HCT116 (cell line): ENCODE data around the gene DMXL1. TPM values are rescaled to one million over a fixed set of nuclear protein-coding genes. Genes with fewer than 3 reads are reported as not detected.

ENCODE experiments used
- ATAC-seq: fragments of 200-7000 bp; cut with Tn5 transposase; 2 replicates; pipeline ENCODE4 v1.9.1; 2020; ENCODE audit warnings: mild to moderate bottlenecking, moderate library complexity
- BruUV-seq: library from RNA; stranded (reverse); fragments of 400-500 nt; replicated peaks from 2 replicates; lab custom pipeline; 2021; lab: Mats Ljungman, UMichigan
- CTCF ChIA-PET: fragments of 300-600 bp; sonication (Branson Sonifier 250); formaldehyde crosslinking; loops from one replicate; lab custom pipeline; 2021; ENCODE audit warnings: antibody characterized with exemption; lab: Charles Lee
- POLR2A ChIA-PET: fragments of 300-600, 350-600 bp; sonication (Branson Sonifier 250); formaldehyde crosslinking; loops from one replicate; lab custom pipeline; 2021; ENCODE audit warnings: antibody characterized with exemption; lab: Charles Lee
- RAD21 ChIA-PET, 2 experiments: fragments of 300-600 bp; sonication (Branson Sonifier 250); formaldehyde crosslinking; loops; one replicate each; lab custom pipeline; 2023; ENCODE audit warnings: low total read pairs in 2 of 2; ENCODE audit not compliant: uncharacterized antibody in 2 of 2, unreplicated experiment in 2 of 2, low non-redundant PET in 1 of 2; lab: Charles Lee
- DNase-seq: peaks from one replicate; pipeline ENCODE4 v3.0.0-alpha.2; 2010; ENCODE audit warnings: low read depth, low spot score
- H2AFZ ChIP-seq: fragments of 200-600 bp; shearing (Covaris generic), sonication (generic); 2 replicates; pipeline ENCODE4 v1.6.1; 2017; ENCODE audit warnings: low read depth, mixed run types, mixed read lengths, antibody characterized with exemption, low read length; ENCODE audit not compliant: poor library complexity, severe bottlenecking
- H3K27ac ChIP-seq: 2 replicates; pipeline ENCODE4 v1.5.1; 2012; ENCODE audit warnings: low read depth, low read length
- H3K27me3 ChIP-seq: fragments of 200-600 bp; sonication (generic); 2 replicates; pipeline ENCODE4 v1.6.1; 2016; ENCODE audit warnings: mixed run types, low read length, mixed read lengths; ENCODE audit not compliant: insufficient read depth
- H3K36me3 ChIP-seq, 2 experiments: fragments of 200-500 bp in 1 of 2; fragments of 200-600 bp in 1 of 2; sonication (Bioruptor generic) in 1 of 2; sonication (generic) in 1 of 2; 2 replicates each; pipeline versions ENCODE4 v1.5.1 to v1.6.1; 2014 to 2016; ENCODE audit warnings: low read length in 2 of 2, inconsistent platforms in 1 of 2, mixed read lengths in 1 of 2, mixed run types in 1 of 2; ENCODE audit not compliant: insufficient read depth in 2 of 2, control insufficient read depth in 1 of 2
- H3K4me1 ChIP-seq, 2 experiments: fragments of 200-600 bp in 1 of 2; sonication (generic) in 1 of 2; 2 replicates each; pipeline versions ENCODE4 v1.5.1 to v1.6.1; 2012 to 2017; ENCODE audit warnings: low read length in 2 of 2, inconsistent platforms in 1 of 2, mild to moderate bottlenecking in 1 of 2, mixed read lengths in 1 of 2, mixed run types in 1 of 2, moderate library complexity in 1 of 2; ENCODE audit not compliant: insufficient read depth in 2 of 2, control insufficient read depth in 1 of 2
- H3K4me2 ChIP-seq: fragments of 200-600 bp; sonication (generic); 2 replicates; pipeline ENCODE4 v1.6.1; 2017; ENCODE audit warnings: mixed run types, low read length, mixed read lengths
- H3K4me3 ChIP-seq, 2 experiments: fragments of 200-600 bp in 1 of 2; sonication (generic) in 1 of 2; replicated peaks in 1 of 2; 2 replicates each; pipeline ENCODE4 v1.5.1; 2011 to 2016; ENCODE audit warnings: low read length in 2 of 2, control low read depth in 1 of 2, low read depth in 1 of 2, mild to moderate bottlenecking in 1 of 2, mixed read lengths in 1 of 2, mixed run types in 1 of 2
- H3K79me2 ChIP-seq: fragments of 200-600 bp; sonication (generic); 2 replicates; pipeline ENCODE4 v1.6.1; 2017; ENCODE audit warnings: mild to moderate bottlenecking, mixed run types, low read length, moderate library complexity, mixed read lengths; ENCODE audit not compliant: insufficient read depth
- H3K9ac ChIP-seq: fragments of 200-600 bp; sonication (generic); 2 replicates; pipeline ENCODE4 v1.6.1; 2016; ENCODE audit warnings: low read length, mixed read lengths
- H3K9me2 ChIP-seq: fragments of 200-600 bp; sonication (generic), shearing (Covaris generic); 2 replicates; pipeline ENCODE4 v1.6.1; 2017; ENCODE audit warnings: mixed run types, mild to moderate bottlenecking, moderate library complexity; ENCODE audit not compliant: insufficient read depth
- H3K9me3 ChIP-seq, 2 experiments: fragments of 200-500 bp in 1 of 2; fragments of 200-600 bp in 1 of 2; sonication (Bioruptor generic) in 1 of 2; sonication (generic) in 1 of 2; 2 replicates each; pipeline ENCODE4 v1.6.1; 2014 to 2017; ENCODE audit warnings: low read length in 2 of 2, mixed read lengths in 2 of 2, inconsistent platforms in 1 of 2, low read depth in 1 of 2, mild to moderate bottlenecking in 1 of 2, mixed run types in 1 of 2, moderate library complexity in 1 of 2; ENCODE audit not compliant: control insufficient read depth in 1 of 2, insufficient read depth in 1 of 2
- H4K20me1 ChIP-seq: fragments of 200-600 bp; sonication (generic), shearing (Covaris generic); 2 replicates; pipeline ENCODE4 v1.6.1; 2017; ENCODE audit warnings: mixed run types, mild to moderate bottlenecking, moderate library complexity; ENCODE audit not compliant: insufficient read depth
- CBX3 ChIP-seq: IDR thresholded peaks from 2 replicates; pipeline ENCODE4 v1.6.1; 2012; ENCODE audit warnings: low read depth
- EGR1 ChIP-seq: IDR thresholded peaks from 2 replicates; pipeline ENCODE4 v1.6.1; 2012; ENCODE audit warnings: low read depth
- ELF1 ChIP-seq: IDR thresholded peaks from 2 replicates; pipeline ENCODE4 v1.6.1; 2012; ENCODE audit warnings: low read depth, borderline replicate concordance
- EZH2 ChIP-seq: fragments of 200-600 bp; sonication (generic); IDR thresholded peaks from 2 replicates; pipeline ENCODE4 v1.6.1; 2017; ENCODE audit warnings: antibody characterized with exemption, mixed run types
- EZH2phosphoT487 ChIP-seq: fragments of 200-600 bp; IDR thresholded peaks from 2 replicates; pipeline ENCODE4 v1.6.1; 2018; ENCODE audit warnings: antibody characterized with exemption, borderline replicate concordance
- FOSL1 ChIP-seq: IDR thresholded peaks from 2 replicates; pipeline ENCODE4 v1.6.1; 2012; ENCODE audit warnings: low read depth
- JUND ChIP-seq: IDR thresholded peaks from 2 replicates; pipeline ENCODE4 v1.6.1; 2012
- POLR2A ChIP-seq: IDR thresholded peaks from 2 replicates; pipeline ENCODE4 v1.7.0; 2011; ENCODE audit warnings: borderline replicate concordance; ENCODE audit not compliant: insufficient read depth, insufficient read length; ENCODE audit errors: extremely low read depth
- POLR2AphosphoS5 ChIP-seq: IDR thresholded peaks from 2 replicates; pipeline ENCODE4 v1.6.1; 2011; ENCODE audit warnings: mild to moderate bottlenecking, low read depth, low read length, moderate library complexity
- RAD21 ChIP-seq: IDR thresholded peaks from 2 replicates; pipeline ENCODE4 v1.6.1; 2012; ENCODE audit warnings: low read depth, mild to moderate bottlenecking
- SIN3A ChIP-seq: IDR thresholded peaks from 2 replicates; pipeline ENCODE4 v1.6.1; 2012; ENCODE audit warnings: low read depth
- SP1 ChIP-seq: IDR thresholded peaks from 2 replicates; pipeline ENCODE4 v1.6.1; 2012; ENCODE audit warnings: low read depth
- SRF ChIP-seq: IDR thresholded peaks from 2 replicates; pipeline ENCODE4 v1.6.1; 2012; ENCODE audit warnings: low read depth
- TCF7L2 ChIP-seq: IDR thresholded peaks from 2 replicates; pipeline ENCODE4 v1.7.0; 2011; ENCODE audit warnings: borderline replicate concordance, inconsistent platforms; ENCODE audit not compliant: insufficient read depth, insufficient read length; ENCODE audit errors: extremely low read depth
- YY1 ChIP-seq: IDR thresholded peaks from 2 replicates; pipeline ENCODE4 v1.6.1; 2011; ENCODE audit warnings: low read length, low read depth, moderate library complexity, mild to moderate bottlenecking; ENCODE audit not compliant: insufficient replicate concordance; ENCODE audit errors: extremely low read depth
- ZFX ChIP-seq: fragments of 450-650 bp; IDR thresholded peaks from 2 replicates; pipeline ENCODE4 v1.6.1; 2017
- ZNF274 ChIP-seq: fragments of 200-500 bp; sonication (Bioruptor generic); IDR thresholded peaks from 2 replicates; pipeline ENCODE4 v1.6.1; 2014; ENCODE audit warnings: mild to moderate bottlenecking, low read depth, low read length, inconsistent platforms
- intact Hi-C: fragments of 100-400 bp; cut with micrococcal nuclease; formaldehyde crosslinking; loops from 2 replicates; pipeline ENCODE4 v1.10.0; 2022
- total RNA-seq: library from RNA; stranded (reverse); gene quantifications from one replicate; pipeline ENCODE4 v1.2.1, GENCODE V29; 2021; ENCODE audit not compliant: unreplicated experiment
- TF ChIP-seq, protein P1 (sequence below): IDR thresholded peaks from 2 replicates; pipeline ENCODE4 v1.6.1; 2012; ENCODE audit warnings: low read depth
- TF ChIP-seq, protein P2 (sequence below): IDR thresholded peaks from 2 replicates; pipeline ENCODE4 v1.6.1; 2012
- TF ChIP-seq, protein P3 (sequence below), 3 experiments: fragments of 200-600 bp in 1 of 3; sonication (generic) in 1 of 3; IDR thresholded peaks in 2 of 3; conservative IDR thresholded peaks in 1 of 3; 2 replicates each; pipeline ENCODE4 v1.5.1; 2012 to 2017; ENCODE audit warnings: low read depth in 2 of 3, low read length in 2 of 3, antibody characterized with exemption in 1 of 3, borderline replicate concordance in 1 of 3, control low read depth in 1 of 3, mild to moderate bottlenecking in 1 of 3, mixed read lengths in 1 of 3, mixed run types in 1 of 3, moderate library complexity in 1 of 3; ENCODE audit not compliant: insufficient read depth in 1 of 3

The DMXL1 gene
- total RNA-seq, 1 experiment from 2014 or later = 21.1 TPM

DNA sequence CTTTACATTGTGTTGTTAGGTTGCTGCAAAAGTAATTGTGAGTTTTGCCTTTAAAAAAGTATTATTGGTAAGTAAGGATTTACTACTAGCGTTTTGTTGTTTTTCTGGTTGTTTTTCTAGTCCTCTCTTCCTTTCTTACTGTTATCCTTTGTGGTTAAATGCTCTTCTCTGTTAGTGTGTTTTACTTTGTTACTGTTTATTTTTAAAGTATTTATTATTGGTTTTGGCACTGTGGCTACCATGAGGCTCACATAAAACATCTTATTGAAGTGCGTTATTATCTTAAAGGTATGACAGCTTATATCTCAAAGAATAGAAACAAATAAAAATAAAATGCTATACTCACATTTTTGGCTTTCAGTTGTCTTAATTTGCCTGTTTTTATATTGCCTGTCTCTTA, 17.6 kb downstream of the DMXL1 start:
- no peak for DNase-seq
- TF ChIP-seq YY1 (no peak), SP1 (no peak), CBX3 (no peak), TCF7L2 (no peak), ELF1 (no peak), EGR1 (no peak), POLR2AphosphoS5 (no peak), ZNF274 (no peak), SRF (no peak), POLR2A (no peak), FOSL1 (no peak), ZFX (no peak), SIN3A (no peak), EZH2phosphoT487 (no peak), RAD21 (no peak), EZH2 (no peak), JUND (no peak)
- TF ChIP-seq, protein P1, sequence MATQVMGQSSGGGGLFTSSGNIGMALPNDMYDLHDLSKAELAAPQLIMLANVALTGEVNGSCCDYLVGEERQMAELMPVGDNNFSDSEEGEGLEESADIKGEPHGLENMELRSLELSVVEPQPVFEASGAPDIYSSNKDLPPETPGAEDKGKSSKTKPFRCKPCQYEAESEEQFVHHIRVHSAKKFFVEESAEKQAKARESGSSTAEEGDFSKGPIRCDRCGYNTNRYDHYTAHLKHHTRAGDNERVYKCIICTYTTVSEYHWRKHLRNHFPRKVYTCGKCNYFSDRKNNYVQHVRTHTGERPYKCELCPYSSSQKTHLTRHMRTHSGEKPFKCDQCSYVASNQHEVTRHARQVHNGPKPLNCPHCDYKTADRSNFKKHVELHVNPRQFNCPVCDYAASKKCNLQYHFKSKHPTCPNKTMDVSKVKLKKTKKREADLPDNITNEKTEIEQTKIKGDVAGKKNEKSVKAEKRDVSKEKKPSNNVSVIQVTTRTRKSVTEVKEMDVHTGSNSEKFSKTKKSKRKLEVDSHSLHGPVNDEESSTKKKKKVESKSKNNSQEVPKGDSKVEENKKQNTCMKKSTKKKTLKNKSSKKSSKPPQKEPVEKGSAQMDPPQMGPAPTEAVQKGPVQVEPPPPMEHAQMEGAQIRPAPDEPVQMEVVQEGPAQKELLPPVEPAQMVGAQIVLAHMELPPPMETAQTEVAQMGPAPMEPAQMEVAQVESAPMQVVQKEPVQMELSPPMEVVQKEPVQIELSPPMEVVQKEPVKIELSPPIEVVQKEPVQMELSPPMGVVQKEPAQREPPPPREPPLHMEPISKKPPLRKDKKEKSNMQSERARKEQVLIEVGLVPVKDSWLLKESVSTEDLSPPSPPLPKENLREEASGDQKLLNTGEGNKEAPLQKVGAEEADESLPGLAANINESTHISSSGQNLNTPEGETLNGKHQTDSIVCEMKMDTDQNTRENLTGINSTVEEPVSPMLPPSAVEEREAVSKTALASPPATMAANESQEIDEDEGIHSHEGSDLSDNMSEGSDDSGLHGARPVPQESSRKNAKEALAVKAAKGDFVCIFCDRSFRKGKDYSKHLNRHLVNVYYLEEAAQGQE = no peak
- TF ChIP-seq, protein P2, sequence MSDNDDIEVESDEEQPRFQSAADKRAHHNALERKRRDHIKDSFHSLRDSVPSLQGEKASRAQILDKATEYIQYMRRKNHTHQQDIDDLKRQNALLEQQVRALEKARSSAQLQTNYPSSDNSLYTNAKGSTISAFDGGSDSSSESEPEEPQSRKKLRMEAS = no peak
- TF ChIP-seq, protein P3, sequence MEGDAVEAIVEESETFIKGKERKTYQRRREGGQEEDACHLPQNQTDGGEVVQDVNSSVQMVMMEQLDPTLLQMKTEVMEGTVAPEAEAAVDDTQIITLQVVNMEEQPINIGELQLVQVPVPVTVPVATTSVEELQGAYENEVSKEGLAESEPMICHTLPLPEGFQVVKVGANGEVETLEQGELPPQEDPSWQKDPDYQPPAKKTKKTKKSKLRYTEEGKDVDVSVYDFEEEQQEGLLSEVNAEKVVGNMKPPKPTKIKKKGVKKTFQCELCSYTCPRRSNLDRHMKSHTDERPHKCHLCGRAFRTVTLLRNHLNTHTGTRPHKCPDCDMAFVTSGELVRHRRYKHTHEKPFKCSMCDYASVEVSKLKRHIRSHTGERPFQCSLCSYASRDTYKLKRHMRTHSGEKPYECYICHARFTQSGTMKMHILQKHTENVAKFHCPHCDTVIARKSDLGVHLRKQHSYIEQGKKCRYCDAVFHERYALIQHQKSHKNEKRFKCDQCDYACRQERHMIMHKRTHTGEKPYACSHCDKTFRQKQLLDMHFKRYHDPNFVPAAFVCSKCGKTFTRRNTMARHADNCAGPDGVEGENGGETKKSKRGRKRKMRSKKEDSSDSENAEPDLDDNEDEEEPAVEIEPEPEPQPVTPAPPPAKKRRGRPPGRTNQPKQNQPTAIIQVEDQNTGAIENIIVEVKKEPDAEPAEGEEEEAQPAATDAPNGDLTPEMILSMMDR (IDR thresholded peaks at IDR 0.05 in 2 of 3, conservative IDR thresholded peaks at IDR 0.05 in 1 of 3; ENCODE audit: borderline replicate concordance in 1 of 3, insufficient read depth in 1 of 3, low read depth in 2 of 3, low read length in 2 of 3) = no peak
- Histone ChIP-seq H2AFZ (no peak overlapping the region), H4K20me1 (0 out of 2 replicates have a peak, but pooled peaks cover 2% of the 10 kb centered on the region), H3K27ac (no peak overlapping the region), H3K4me1 (no peaks in the 10 kb centered on the region), H3K9ac (no peak overlapping the region), H3K4me2 (no peak overlapping the region), H3K27me3 (no peaks in the 10 kb centered on the region), H3K9me3 (no peaks in the 10 kb centered on the region), H3K36me3 (no peaks in the 10 kb centered on the region), H3K79me2 (peaks cover 14% of the 10 kb centered on the region), H3K4me3 (no peak overlapping the region), H3K9me2 (no peaks in the 10 kb centered on the region)
- CTCF ChIA-PET = no interaction called here
- ATAC-seq = no peak
- no TSS peak for BruUV-seq
- intact Hi-C loops = no loop called here
- POLR2A ChIA-PET = no interaction called here
- RAD21 ChIA-PET = no interaction called here
